ENCODE results near the gene VAV2. TPM values are rescaled to one million over a fixed set of nuclear protein-coding genes. Genes with fewer than 3 reads are reported as not detected.

VAV2 gene
- total and polyA plus RNA-seq, 2 of the 4 experiments (the other 2 are of a cell fraction): 10.8 to 13.4 TPM

GRCh38 chr9:133848471-133849109 is 143.5 kb downstream of the VAV2 start:
- Histone ChIP-seq H2BK15ac (ENCODE audit: low read depth, low read length) (no peak overlapping the region), H2AK5ac (ENCODE audit: low read depth, low read length) (no peak overlapping the region), H4K8ac (ENCODE audit: low read depth in 2 of 2, low read length in 2 of 2) (no peak overlapping the region), H3K4me3 (ENCODE audit: insufficient read depth, low read depth, low read length) (no peak overlapping the region), H3K9me3 (ENCODE audit: control insufficient read depth, insufficient read depth, low read length) (no peaks in the 10 kb centered on the region), H3K4me2 (ENCODE audit: low read depth, low read length) (no peak overlapping the region), H4K91ac (ENCODE audit: insufficient read depth, low read depth, low read length) (no peak overlapping the region), H2AK9ac (replicated peaks; ENCODE audit: low read depth, low read length, poor library complexity) (no peak overlapping the region), H4K5ac (ENCODE audit: low read depth, low read length) (no peak overlapping the region), H3K18ac (ENCODE audit: low read depth, low read length) (no peak overlapping the region), H3K9me1 (ENCODE audit: insufficient read depth, low read length) (peaks cover 10% of the 10 kb centered on the region; the same call in 1 of the 2 replicates), H4K20me1 (ENCODE audit: insufficient read depth, low read length) (0 out of 2 replicates have a peak, but pooled peaks cover 16% of the 10 kb centered on the region), H3K56ac (ENCODE audit: extremely low read depth, insufficient read depth, low read length) (no peak overlapping the region), H3K79me1 (ENCODE audit: low read depth in 1 of 2, low read length in 2 of 2) (peaks cover 28 to 81% of the 10 kb centered on the region in 2 experiments), H3K27ac (ENCODE audit: insufficient read depth, low read length) (no peak overlapping the region), H3K9ac (ENCODE audit: low read depth, low read length) (no peak overlapping the region), H3K14ac (replicated peaks; ENCODE audit: low read depth, low read length) (no peak overlapping the region), H3K4me1 (ENCODE audit: control insufficient read depth, insufficient read depth, low read length) (no peaks in the 10 kb centered on the region), H3K23ac (ENCODE audit: low read depth, low read length) (no peak overlapping the region), H3K4ac (ENCODE audit: low read depth, low read length) (no peak overlapping the region), H3K36me3 (ENCODE audit: control insufficient read depth, insufficient read depth, low read length) (no peaks in the 10 kb centered on the region), H3K27me3 (ENCODE audit: control insufficient read depth, insufficient read depth, low read length) (no peaks in the 10 kb centered on the region), H2BK20ac (ENCODE audit: low read depth, low read length) (no peak overlapping the region), H2BK120ac (ENCODE audit: low read depth, low read length) (no peak overlapping the region), H2AFZ (replicated peaks; ENCODE audit: low read length, poor library complexity) (no peak overlapping the region), H2BK5ac (ENCODE audit: low read depth, low read length, poor library complexity, severe bottlenecking) (no peak overlapping the region)
- TF ChIP-seq MAZ (IDR thresholded peaks at IDR 0.05; ENCODE audit: borderline replicate concordance, low read depth, low read length): no peak
- no peak for TF ChIP-seq CEBPB (IDR thresholded peaks at IDR 0.05; ENCODE audit: low read depth, low read length)
- no peak for TF ChIP-seq RAD21 (IDR thresholded peaks at IDR 0.05; ENCODE audit: low read length)
- TF ChIP-seq BHLHE40 (IDR thresholded peaks at IDR 0.05; ENCODE audit: low read depth, low read length): no peak
- no peak for TF ChIP-seq CHD1 (IDR thresholded peaks at IDR 0.05; ENCODE audit: low read depth, low read length)
- no peak for TF ChIP-seq RCOR1 (IDR thresholded peaks at IDR 0.05; ENCODE audit: insufficient replicate concordance, low read length)
- no peak for TF ChIP-seq FOS (IDR thresholded peaks at IDR 0.05; ENCODE audit: low read depth, low read length)
- TF ChIP-seq RFX5 (IDR thresholded peaks at IDR 0.05; ENCODE audit: low read depth, low read length): no peak
- TF ChIP-seq SMC3 (IDR thresholded peaks at IDR 0.05; ENCODE audit: low read depth, low read length): no peak
- no peak for TF ChIP-seq MAFK (IDR thresholded peaks at IDR 0.05; ENCODE audit: low read depth, low read length)
- TF ChIP-seq MXI1 (IDR thresholded peaks at IDR 0.05; ENCODE audit: borderline replicate concordance, low read depth, low read length): no peak
- no peak for TF ChIP-seq CTCF (conservative IDR thresholded peaks at IDR 0.05; ENCODE audit: low read depth, low read length)
- no peak for TF ChIP-seq USF2 (IDR thresholded peaks at IDR 0.05; ENCODE audit: low read depth, low read length)
- TF ChIP-seq ELK1 (IDR thresholded peaks at IDR 0.05; ENCODE audit: borderline replicate concordance, low read depth, low read length): no peak
- ChIA-PET POLR2A (ENCODE audit: unreplicated experiment) (no interaction called here), CTCF (interaction anchor here (0.9 kb wide), 1 partner anchor 145 kb away, joined by 4 read pairs; no protein-coding TSS in a partner anchor)
- WGBS, 2 experiments (ENCODE audit: extremely low coverage in 2 of 2, insufficient read length in 1 of 2): 83% methylated on average over 8 of the region's 19 CpGs; no CpG with 5 or more reads in 1 of the 2 experiments
- in situ Hi-C loops (cut with MboI; ENCODE audit: low sequenced_read_pairs): no loop called here
- intact Hi-C loops (cut with micrococcal nuclease): no loop called here
- DNase-seq (no peak), ATAC-seq (ENCODE audit: low read depth) (no peak)
- BruUV-seq (replicated peaks): no TSS peak
- dilution Hi-C loops (cut with HindIII; ENCODE audit: low sequenced_read_pairs, unreplicated experiment): no loop called here
